GM23338 (cell line): ENCODE data around the gene BTRC. TPM values are rescaled to one million over a fixed set of nuclear protein-coding genes. Genes with fewer than 3 reads are reported as not detected.

ENCODE experiments used
- ATAC-seq: fragments of 200-7000 bp; cut with Tn5 transposase; 3 replicates; pipeline ENCODE4 v1.9.1; 2020
- DNase-seq: peaks from one replicate; pipeline ENCODE4 v3.0.0-alpha.2; 2015; ENCODE audit warnings: low spot score
- H2AFZ ChIP-seq: fragments of 200-600 bp; sonication (generic); 2 replicates; pipeline ENCODE4 v1.8.0; 2016; ENCODE audit warnings: antibody characterized with exemption, mild to moderate bottlenecking, moderate library complexity
- H3F3A ChIP-seq: fragments of 200-600 bp; sonication (generic); replicated peaks from 2 replicates; pipeline ENCODE4 v1.8.0; 2017; ENCODE audit warnings: antibody characterized with exemption, mixed run types, low read depth
- H3K27ac ChIP-seq: fragments of 200-600 bp; sonication (generic); 2 replicates; pipeline ENCODE4 v1.6.1; 2016; ENCODE audit warnings: low read depth
- H3K27me3 ChIP-seq: fragments of 200-600 bp; sonication (generic); 2 replicates; pipeline ENCODE4 v1.8.0; 2016; ENCODE audit warnings: mild to moderate bottlenecking, mixed run types, moderate library complexity; ENCODE audit not compliant: insufficient read depth
- H3K36me3 ChIP-seq: fragments of 200-600 bp; sonication (generic); 2 replicates; pipeline ENCODE4 v1.8.0; 2016; ENCODE audit warnings: mild to moderate bottlenecking; ENCODE audit not compliant: insufficient read depth
- H3K4me1 ChIP-seq: fragments of 200-600 bp; sonication (generic); 2 replicates; pipeline ENCODE4 v1.8.0; 2016; ENCODE audit warnings: mild to moderate bottlenecking, moderate library complexity; ENCODE audit not compliant: insufficient read depth
- H3K4me2 ChIP-seq: fragments of 200-600 bp; sonication (generic); 2 replicates; pipeline ENCODE4 v1.7.1; 2017; ENCODE audit warnings: mixed run types
- H3K4me3 ChIP-seq: fragments of 200-600 bp; sonication (generic); 2 replicates; pipeline ENCODE4 v1.6.1; 2016; ENCODE audit warnings: mixed run types
- H3K79me2 ChIP-seq: fragments of 200-600 bp; sonication (generic); replicated peaks from 2 replicates; pipeline ENCODE4 v1.8.0; 2017; ENCODE audit warnings: mild to moderate bottlenecking; ENCODE audit not compliant: insufficient read depth
- H3K9me2 ChIP-seq: fragments of 200-600 bp; sonication (generic); 2 replicates; pipeline ENCODE4 v1.8.0; 2017; ENCODE audit not compliant: insufficient read depth
- H4K20me1 ChIP-seq: fragments of 200-600 bp; sonication (generic); replicated peaks from 2 replicates; pipeline ENCODE4 v1.8.0; 2017; ENCODE audit warnings: mild to moderate bottlenecking; ENCODE audit not compliant: insufficient read depth
- H3K27ac Mint-ChIP-seq: 2 replicates; pipeline ENCODE4 v1.8.0; 2020; ENCODE audit warnings: inconsistent platforms, mild to moderate bottlenecking, moderate library complexity, mixed read lengths
- H3K27me3 Mint-ChIP-seq: 3 replicates; pipeline ENCODE4 v1.8.0; 2022; ENCODE audit warnings: low read depth, mild to moderate bottlenecking, moderate library complexity, mixed read lengths, inconsistent platforms; ENCODE audit not compliant: insufficient read depth, poor library complexity
- H3K36me3 Mint-ChIP-seq: 3 replicates; pipeline ENCODE4 v1.8.0; 2021; ENCODE audit warnings: low read depth, mild to moderate bottlenecking, inconsistent platforms, moderate library complexity, mixed read lengths
- H3K4me1 Mint-ChIP-seq: 3 replicates; pipeline ENCODE4 v1.8.0; 2020; ENCODE audit warnings: mild to moderate bottlenecking, inconsistent platforms, mixed read lengths
- H3K4me3 Mint-ChIP-seq: 3 replicates; pipeline ENCODE4 v1.8.0; 2021; ENCODE audit warnings: moderate library complexity, mild to moderate bottlenecking, inconsistent platforms, mixed read lengths
- H3K9me3 Mint-ChIP-seq: 3 replicates; pipeline ENCODE4 v1.8.0; 2020; ENCODE audit warnings: moderate library complexity, mild to moderate bottlenecking, inconsistent platforms, mixed read lengths
- CREB1 ChIP-seq: fragments of 250-450 bp; sonication (Bioruptor Pico); IDR thresholded peaks from 2 replicates; pipeline ENCODE4 v1.5.0; 2020; ENCODE audit warnings: low read depth, mild to moderate bottlenecking, moderate library complexity
- EZH2 ChIP-seq: fragments of 200-600 bp; sonication (generic); IDR thresholded peaks from one replicate; pipeline ENCODE4 v1.8.0; 2017; ENCODE audit warnings: antibody characterized with exemption, mild to moderate bottlenecking, low read depth; ENCODE audit not compliant: unreplicated experiment
- EZH2phosphoT487 ChIP-seq: fragments of 200-600 bp; sonication (generic); IDR thresholded peaks from one replicate; pipeline ENCODE4 v1.8.1; 2018; ENCODE audit warnings: antibody characterized with exemption; ENCODE audit not compliant: unreplicated experiment
- JUNB ChIP-seq: IDR thresholded peaks from one replicate; pipeline ENCODE4 v1.6.1; 2016; ENCODE audit warnings: antibody characterized with exemption; ENCODE audit not compliant: unreplicated experiment
- NANOG ChIP-seq: IDR thresholded peaks from 2 replicates; pipeline ENCODE4 v1.6.1; 2016; ENCODE audit warnings: antibody characterized with exemption, borderline replicate concordance
- ZNF462 ChIP-seq: fragments of 250-450 bp; sonication (Bioruptor Pico); IDR thresholded peaks from 2 replicates; pipeline ENCODE4 v1.5.0; 2020; ENCODE audit warnings: mild to moderate bottlenecking, moderate library complexity
- polyA plus RNA-seq: library from polyadenylated mRNA; unstranded; fragments of >200 nt; fragmentation: Nextera tagmentation; extraction: Ambion mirVana; gene quantifications from 2 replicates; pipeline ENCODE4 v1.2.1, GENCODE V29; 2016
- total RNA-seq: library from RNA; depleted of rRNA; stranded (reverse); fragments of >200 nt; shearing (Covaris generic); gene quantifications from 2 replicates; pipeline ENCODE4 v1.2.3, GENCODE V29; 2014
- TF ChIP-seq, protein P1 (sequence below): IDR thresholded peaks from 2 replicates; pipeline ENCODE4 v1.6.1; 2016; ENCODE audit warnings: antibody characterized with exemption
- TF ChIP-seq, protein P2 (sequence below): IDR thresholded peaks from one replicate; pipeline ENCODE4 v1.6.1; 2018; ENCODE audit warnings: antibody characterized with exemption; ENCODE audit not compliant: unreplicated experiment
- TF ChIP-seq, protein P3 (sequence below), 2 experiments: fragments of 200-600 bp in 1 of 2; sonication (generic) in 1 of 2; conservative IDR thresholded peaks; 2 replicates each; pipeline versions ENCODE4 v1.5.1 to v1.6.1; 2016 to 2017; ENCODE audit warnings: antibody characterized with exemption in 2 of 2, low read depth in 2 of 2, mild to moderate bottlenecking in 2 of 2, moderate library complexity in 1 of 2

The BTRC gene
- total and polyA plus RNA-seq, 2 experiments from 2014 or later: 10.0 to 17.5 TPM

DNA sequence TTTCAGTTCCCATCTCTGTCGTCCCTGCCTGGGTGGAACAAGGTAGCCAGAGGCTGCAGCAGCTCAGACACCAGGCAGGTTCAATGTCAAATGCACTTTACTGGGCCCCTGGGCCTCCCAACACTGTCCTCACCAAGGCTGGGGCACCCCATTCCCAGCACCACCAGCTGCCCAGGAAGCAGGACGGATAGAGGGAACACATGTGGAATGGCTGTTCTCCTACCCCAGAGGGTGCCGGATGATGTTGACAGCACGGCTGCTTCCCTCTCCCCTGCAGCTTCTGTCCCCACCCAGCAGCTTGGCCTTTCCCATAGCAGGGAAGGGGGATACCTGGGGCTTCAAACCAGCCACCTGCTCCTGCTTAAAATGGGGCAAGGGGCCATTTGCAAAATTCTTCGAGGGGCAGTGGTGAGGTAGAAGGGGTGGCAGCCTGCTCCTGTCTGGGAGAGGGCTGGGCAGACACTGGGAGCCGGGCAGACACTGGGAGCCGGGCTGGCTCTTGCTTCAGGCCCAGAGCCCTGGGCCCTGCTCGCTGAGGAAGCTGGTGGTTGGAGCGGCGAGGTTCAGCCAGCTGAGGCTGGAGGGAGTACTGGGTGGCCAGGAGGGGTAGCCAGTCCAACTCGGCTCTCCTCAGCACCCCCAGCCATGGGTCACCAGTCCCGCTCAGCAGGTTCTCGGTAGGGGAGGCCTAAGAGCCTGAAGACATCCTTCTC lies 225.0 kb downstream of the BTRC start (continued):
- TF ChIP-seq ZNF462 (CRISPR knock-in tag): no peak

DNA sequence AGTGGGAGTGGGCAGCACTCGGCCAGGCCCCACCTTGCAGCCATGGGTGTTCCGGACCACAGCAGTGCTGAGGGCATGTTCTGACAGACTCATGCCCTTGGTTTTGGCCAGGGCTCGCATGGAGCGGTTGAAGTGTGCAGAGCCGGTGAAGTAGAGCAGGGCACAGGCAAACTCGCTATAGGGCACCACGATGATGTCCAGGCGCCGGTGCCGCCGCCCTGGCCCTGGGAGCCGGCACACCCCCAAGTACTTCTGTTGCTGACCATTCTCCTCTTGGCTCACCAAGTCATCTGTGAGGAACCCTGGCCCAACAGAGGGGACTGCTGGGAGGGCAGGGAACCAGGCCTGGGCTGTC lies 225.5 kb downstream of the BTRC start:
- Histone ChIP-seq H2AFZ (no peak overlapping the region), H3K4me2 (no peak overlapping the region), H4K20me1 (no peaks in the 10 kb centered on the region; the same call in 1 of the 2 replicates), H3K9me2 (no peaks in the 10 kb centered on the region), H3K4me3 (no peak overlapping the region), H3K4me1 (peaks cover 13% of the 10 kb centered on the region), H3K27ac (no peak overlapping the region), H3K36me3 (no peaks in the 10 kb centered on the region; the same call in none of the 2 replicates), H3K27me3 (no peaks in the 10 kb centered on the region), H3F3A (no peaks in the 10 kb centered on the region), H3K79me2 (no peaks in the 10 kb centered on the region)
- no peak overlapping the region for H3K4me3 Mint-ChIP-seq
- H3K27ac Mint-ChIP-seq: no peak overlapping the region
- H3K9me3 Mint-ChIP-seq: peaks cover 10% of the 10 kb centered on the region
- DNase-seq (no peak), ATAC-seq (no peak)
- H3K27me3 Mint-ChIP-seq: peaks cover 13% of the 10 kb centered on the region
- H3K36me3 Mint-ChIP-seq: peaks cover 40% of the 10 kb centered on the region
- peaks cover 24% of the 10 kb centered on the region for H3K4me1 Mint-ChIP-seq
- TF ChIP-seq, protein P1, sequence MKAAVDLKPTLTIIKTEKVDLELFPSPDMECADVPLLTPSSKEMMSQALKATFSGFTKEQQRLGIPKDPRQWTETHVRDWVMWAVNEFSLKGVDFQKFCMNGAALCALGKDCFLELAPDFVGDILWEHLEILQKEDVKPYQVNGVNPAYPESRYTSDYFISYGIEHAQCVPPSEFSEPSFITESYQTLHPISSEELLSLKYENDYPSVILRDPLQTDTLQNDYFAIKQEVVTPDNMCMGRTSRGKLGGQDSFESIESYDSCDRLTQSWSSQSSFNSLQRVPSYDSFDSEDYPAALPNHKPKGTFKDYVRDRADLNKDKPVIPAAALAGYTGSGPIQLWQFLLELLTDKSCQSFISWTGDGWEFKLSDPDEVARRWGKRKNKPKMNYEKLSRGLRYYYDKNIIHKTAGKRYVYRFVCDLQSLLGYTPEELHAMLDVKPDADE: no peak
- no peak for TF ChIP-seq EZH2
- TF ChIP-seq NANOG: no peak
- TF ChIP-seq, protein P2, sequence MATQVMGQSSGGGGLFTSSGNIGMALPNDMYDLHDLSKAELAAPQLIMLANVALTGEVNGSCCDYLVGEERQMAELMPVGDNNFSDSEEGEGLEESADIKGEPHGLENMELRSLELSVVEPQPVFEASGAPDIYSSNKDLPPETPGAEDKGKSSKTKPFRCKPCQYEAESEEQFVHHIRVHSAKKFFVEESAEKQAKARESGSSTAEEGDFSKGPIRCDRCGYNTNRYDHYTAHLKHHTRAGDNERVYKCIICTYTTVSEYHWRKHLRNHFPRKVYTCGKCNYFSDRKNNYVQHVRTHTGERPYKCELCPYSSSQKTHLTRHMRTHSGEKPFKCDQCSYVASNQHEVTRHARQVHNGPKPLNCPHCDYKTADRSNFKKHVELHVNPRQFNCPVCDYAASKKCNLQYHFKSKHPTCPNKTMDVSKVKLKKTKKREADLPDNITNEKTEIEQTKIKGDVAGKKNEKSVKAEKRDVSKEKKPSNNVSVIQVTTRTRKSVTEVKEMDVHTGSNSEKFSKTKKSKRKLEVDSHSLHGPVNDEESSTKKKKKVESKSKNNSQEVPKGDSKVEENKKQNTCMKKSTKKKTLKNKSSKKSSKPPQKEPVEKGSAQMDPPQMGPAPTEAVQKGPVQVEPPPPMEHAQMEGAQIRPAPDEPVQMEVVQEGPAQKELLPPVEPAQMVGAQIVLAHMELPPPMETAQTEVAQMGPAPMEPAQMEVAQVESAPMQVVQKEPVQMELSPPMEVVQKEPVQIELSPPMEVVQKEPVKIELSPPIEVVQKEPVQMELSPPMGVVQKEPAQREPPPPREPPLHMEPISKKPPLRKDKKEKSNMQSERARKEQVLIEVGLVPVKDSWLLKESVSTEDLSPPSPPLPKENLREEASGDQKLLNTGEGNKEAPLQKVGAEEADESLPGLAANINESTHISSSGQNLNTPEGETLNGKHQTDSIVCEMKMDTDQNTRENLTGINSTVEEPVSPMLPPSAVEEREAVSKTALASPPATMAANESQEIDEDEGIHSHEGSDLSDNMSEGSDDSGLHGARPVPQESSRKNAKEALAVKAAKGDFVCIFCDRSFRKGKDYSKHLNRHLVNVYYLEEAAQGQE: no peak
- no peak for TF ChIP-seq EZH2phosphoT487
- no peak for TF ChIP-seq CREB1
- TF ChIP-seq JUNB: no peak
- TF ChIP-seq, protein P3, sequence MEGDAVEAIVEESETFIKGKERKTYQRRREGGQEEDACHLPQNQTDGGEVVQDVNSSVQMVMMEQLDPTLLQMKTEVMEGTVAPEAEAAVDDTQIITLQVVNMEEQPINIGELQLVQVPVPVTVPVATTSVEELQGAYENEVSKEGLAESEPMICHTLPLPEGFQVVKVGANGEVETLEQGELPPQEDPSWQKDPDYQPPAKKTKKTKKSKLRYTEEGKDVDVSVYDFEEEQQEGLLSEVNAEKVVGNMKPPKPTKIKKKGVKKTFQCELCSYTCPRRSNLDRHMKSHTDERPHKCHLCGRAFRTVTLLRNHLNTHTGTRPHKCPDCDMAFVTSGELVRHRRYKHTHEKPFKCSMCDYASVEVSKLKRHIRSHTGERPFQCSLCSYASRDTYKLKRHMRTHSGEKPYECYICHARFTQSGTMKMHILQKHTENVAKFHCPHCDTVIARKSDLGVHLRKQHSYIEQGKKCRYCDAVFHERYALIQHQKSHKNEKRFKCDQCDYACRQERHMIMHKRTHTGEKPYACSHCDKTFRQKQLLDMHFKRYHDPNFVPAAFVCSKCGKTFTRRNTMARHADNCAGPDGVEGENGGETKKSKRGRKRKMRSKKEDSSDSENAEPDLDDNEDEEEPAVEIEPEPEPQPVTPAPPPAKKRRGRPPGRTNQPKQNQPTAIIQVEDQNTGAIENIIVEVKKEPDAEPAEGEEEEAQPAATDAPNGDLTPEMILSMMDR (conservative IDR thresholded peaks at IDR 0.05; ENCODE audit: low read depth in 2 of 2): no peak
